GM18508 (cell line): ENCODE results near the gene GPR55.
A peak's percentile ranks its signal among the peaks of the same experiment; 100 is the strongest.

Experiments used
- ATAC-seq: cut with Tn5 transposase; IDR thresholded peaks from one replicate; pipeline ENCODE4 v1.9.1; 2021; ENCODE audit warnings: moderate number of reproducible peaks; ENCODE audit not compliant: insufficient read depth, unreplicated experiment

The GPR55 gene

GRCh38 chr2:230951396-230951795 is 26.4 kb upstream of the GPR55 start:
- ATAC-seq, result no peak

DNA sequence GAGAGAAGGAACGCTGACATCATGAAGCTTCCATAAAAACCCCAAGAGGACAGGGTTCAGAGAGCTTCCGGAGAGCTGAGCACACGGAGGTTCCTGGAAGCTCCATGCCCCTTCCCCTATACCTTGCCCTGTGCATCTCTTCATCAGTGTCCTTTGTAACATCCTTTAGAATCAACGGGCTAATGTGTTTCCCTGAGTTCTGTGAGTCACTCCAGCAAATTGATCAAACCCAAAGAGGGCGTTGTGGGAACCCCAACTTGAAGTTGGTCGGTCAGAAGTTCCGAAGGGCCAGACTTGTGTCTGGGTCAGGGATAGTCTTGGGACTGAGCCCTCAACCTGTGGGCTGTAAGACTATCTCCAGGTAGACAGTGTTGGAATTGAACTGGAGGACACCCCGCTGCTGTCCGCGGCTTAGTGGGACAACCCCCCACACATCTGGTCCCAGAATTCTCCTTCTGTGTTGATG is 25.9 kb upstream of the GPR55 start:
- ATAC-seq, result no peak

GRCh38 chr2:230949966-230950873 is 25.2 kb upstream of the GPR55 start:
- ATAC-seq, result no peak

DNA sequence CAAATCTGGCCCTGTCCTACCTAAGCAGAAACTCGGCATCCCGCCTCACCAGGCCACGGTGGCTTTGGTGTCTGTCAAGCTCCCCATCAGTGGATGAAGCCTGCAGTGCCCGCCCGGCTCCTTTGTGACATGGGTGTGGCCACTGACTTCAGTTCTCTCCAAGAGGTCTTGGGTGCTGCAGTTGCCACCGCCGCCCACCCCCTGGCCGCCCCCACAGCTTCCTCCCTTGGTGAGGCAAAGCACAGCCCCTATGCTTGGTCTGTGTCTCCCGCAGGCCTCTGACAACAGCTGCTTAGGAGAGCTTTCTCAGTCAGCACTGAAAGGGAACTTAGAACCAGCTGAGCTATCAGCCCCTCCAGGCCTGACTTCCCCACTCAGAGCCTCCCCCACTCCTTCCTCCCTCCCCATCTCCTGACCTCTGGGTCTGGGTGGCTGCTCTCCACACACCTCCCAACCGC is 22.9 kb upstream of the GPR55 start:
- ATAC-seq, result peak; percentile 29

DNA sequence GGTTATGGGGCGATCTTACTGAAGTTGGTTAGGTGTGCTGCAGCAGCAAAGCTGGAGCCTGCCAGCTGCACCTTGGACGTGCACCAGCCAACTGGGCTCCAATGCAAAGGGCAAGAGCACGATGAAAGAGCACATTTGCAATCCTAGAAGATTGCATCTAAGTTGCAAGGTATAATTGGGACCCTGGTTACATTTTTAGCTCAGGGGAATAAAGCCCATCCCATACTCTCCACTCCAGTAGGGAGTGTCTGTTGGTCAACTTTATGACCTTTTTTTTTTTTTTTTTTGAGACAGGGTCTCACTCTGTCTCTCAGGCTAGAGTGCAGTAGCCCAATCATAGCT is 22.2 kb upstream of the GPR55 start:
- no peak for ATAC-seq

DNA sequence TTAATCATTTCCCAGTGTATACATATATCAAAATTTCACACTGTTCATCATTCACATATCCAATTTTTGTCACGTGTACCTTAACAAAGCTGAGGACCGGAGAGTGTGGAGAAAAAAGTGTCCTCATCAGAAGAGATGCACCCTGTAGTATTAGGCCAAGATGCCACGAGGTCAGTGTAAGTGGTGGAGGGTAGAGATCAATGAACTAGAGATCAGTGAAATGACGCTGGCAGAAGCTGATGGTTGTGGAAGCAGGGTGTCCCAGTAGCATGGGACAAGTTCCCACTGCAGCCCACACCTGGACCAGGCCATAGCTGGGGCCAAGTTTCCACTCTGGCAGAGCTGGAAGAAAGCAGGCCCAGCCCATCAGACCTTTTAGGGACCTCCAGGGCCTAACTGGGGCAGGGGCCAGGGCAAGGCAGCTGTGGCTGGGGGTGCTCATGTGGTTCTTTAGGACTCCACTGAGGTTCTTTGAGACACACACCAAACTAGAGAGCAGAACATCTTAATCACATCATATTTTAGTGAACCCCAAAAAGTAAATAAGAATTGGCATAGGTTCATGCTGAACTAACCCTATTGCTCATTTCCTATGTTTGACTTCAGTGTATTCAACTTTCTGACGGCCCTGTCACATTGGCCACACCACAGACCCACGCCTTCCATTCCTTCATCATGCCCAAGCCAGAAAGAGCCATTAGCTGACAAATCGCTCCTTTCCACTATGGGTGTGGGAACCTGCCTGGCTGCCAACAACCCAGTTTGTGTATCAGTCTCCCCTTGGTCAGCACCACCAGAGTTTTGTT is 21.6 kb upstream of the GPR55 start:
- ATAC-seq, result no peak

- no peak for ATAC-seq
Measured at GRCh38 chr2:230944757-230945372, 19.8 kb upstream of the GPR55 start.

- no peak for ATAC-seq
Measured at GRCh38 chr2:230944123-230944653, 19.1 kb upstream of the GPR55 start.

DNA sequence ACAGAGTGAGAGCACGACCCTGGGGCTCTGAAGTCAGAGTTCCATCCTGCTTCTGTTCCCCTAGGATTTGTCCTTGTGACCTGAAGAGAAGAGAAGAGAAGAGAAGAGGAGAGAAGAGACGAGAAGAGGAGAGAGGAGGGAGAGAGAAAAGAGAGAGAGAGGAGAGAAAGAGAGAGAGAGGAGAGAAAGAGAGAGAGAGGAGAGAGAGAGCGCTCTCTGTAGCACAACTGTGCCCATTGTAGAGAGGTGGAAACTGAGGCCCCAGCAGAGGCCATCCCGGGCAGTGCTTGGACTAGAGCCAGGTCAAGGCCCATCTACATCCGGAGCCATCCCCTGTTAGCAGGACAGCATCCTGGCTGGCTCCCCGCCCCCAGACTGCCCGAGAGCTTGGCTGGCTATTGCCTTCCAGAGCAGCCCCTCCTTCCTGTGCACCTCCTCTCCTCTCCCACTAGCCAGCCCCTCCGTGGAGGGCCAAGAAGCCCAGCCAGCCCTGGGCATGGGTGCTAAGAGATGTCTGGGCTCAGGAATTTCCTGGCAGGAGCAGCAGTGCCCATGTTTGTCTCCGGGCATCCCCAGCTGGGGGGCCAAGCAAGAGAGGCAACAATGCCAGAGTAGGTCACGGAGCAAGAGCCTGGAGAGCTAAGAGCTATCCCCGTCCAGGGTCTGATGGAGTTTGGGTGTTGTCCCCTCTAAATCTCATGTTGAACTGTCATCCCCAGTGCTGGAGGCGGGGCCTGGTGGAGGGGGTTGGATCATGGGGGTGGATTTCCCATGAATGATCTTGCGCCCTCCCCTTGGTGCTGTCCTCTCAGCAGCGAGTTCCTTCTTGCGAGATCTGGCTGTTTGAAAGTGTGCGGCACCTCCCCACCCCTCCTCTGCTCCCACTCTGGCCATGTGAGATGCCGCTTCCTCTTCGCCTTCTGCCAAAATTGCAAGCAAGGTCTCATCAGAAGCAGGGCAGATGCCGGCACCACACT is 18.2 kb upstream of the GPR55 start:
- ATAC-seq, result no peak

DNA sequence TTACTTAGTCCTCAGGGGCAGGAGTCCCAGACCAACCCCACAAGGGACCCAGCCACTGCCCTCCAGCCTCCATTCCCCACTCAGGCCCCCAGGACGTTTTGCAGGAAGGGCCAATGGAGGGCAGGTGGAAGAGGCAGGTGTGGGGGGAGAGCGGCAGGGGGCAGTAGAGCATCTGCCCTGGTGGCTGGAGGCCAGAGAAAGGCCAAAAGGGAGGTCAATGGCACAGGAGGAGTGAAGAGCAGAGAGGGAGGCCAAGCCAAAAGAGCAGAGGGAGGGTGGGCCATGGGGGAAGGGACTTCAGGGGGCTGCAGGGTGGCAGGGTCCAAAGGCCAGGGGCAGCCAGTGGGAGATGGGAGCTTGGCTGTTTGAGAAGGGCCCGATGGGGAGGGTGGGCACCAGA is 17.3 kb upstream of the GPR55 start:
- no peak for ATAC-seq

- ATAC-seq, result no peak
Measured at GRCh38 chr2:230941202-230942180, 16.4 kb upstream of the GPR55 start.

GRCh38 chr2:230940471-230940815 is 15.4 kb upstream of the GPR55 start:
- no peak for ATAC-seq

DNA sequence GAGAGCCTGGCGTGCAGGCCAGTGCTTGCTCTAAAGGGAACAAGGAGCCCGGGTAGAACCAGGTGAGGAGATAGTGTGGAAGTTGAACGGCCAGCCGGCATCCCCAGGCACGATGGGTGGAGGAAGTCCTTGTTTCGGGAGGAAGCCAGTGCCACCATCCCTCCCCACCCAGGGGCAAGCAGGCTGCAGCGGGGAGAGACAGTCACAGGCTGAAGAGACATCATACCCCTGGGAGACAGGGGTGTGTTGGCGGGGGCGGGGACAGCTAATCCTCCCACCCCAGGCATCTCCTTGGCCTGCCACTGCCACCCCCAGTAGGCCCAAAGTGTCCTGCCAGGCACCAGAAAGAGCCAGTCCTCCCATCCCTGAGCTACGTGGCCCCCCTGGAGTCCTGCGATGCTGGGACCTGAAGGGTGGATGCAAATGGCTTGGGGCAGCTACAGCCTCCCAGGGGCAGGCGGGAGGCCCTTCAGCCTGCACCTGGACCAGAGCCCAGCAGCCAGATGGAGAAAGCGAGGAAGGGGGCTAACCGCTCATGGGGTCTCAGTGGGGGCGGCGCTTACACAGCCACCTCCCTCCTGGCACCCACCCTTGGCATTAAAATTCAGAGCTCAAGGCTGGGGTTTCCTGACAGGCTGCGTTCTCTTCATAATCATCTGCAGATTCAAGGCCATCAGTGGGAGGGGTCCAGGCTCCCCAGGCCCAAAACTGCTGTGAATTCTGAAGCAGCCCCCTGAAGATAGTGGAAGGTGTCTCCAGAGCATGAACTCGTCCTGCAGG is 14.8 kb upstream of the GPR55 start:
- ATAC-seq, result no peak

DNA sequence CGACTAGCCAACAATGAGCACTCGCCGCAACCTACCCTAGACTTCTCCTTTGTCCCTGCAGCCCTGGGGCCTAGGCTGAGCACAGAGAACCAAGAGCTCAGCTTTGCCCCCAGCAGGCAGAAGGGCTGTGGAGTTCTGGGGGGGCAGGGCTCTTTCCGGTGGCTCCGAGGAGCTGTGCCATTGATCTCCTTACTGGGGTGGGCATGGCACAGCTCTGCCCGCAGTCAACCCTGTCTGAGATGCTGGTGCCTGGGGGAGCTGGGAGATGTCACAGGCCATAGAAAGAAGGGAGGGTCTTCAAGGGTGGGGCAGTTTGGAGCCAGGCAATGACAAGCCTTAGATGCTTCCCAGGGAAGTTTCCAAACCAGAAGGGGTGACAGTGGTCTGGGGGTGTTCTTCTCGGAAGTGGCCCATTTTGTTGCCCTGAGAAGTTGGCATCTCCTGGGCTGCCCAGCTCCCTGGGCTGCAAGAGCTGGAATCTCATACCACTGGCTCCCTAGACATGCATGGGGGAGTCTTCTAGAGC is 14.1 kb upstream of the GPR55 start:
- no peak for ATAC-seq

DNA sequence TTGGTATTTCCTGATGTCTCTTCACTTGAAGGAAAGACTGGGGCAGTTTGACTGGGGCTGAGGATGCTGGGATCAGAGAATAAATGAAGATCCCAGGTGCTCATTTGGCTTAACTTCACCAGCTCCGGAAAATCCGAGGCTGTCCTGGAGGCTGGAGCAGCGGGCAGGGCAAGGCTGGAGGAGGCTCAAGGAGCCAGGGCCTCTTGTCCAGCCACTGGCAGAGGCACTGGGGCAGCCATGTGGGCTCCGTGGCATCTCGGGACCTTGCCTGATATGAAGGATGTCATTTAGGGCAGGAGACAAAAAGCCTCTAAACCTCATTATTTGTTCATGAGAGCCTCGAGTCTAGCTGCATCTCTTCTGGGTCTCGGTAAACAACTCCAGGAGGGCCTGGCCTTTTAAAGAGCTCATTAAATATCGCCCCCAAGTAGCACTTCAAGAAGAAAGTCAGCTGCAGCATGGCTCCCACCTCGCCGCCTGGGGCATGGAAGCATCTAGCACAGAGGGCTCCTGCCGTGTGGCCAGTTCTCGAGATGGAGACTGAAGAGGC is 13.5 kb upstream of the GPR55 start:
- ATAC-seq, result no peak

GRCh38 chr2:230938098-230938497 is 13.1 kb upstream of the GPR55 start:
- ATAC-seq, result no peak

GRCh38 chr2:230937362-230937761 is 12.3 kb upstream of the GPR55 start:
- no peak for ATAC-seq
